Kidney capillary endothelial cell (primary cell): ENCODE results near the gene CHI3L2.

Experiments
- DNase-seq: peaks from one replicate; pipeline ENCODE4 v3.0.0-alpha.2; 2018; ENCODE audit warnings: low spot score

The CHI3L2 gene

DNA sequence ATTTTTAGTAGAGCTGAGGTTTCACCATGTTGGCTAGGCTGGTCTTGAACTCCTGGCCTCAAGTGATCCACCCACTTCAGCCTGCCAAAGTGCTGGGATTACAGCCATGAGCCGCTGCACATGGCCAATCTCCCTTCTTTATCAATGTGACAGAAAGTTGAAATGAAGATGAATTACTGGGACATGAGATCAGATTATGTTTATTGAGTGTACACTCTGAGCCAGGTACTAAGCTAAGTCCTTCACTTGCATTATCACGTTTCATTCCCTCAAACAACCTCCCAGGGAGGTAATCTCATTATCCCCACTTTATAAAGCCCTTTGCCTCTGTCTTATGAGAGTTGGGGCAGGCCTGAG, 6.3 kb upstream of the CHI3L2 start:
- no peak for DNase-seq

DNA sequence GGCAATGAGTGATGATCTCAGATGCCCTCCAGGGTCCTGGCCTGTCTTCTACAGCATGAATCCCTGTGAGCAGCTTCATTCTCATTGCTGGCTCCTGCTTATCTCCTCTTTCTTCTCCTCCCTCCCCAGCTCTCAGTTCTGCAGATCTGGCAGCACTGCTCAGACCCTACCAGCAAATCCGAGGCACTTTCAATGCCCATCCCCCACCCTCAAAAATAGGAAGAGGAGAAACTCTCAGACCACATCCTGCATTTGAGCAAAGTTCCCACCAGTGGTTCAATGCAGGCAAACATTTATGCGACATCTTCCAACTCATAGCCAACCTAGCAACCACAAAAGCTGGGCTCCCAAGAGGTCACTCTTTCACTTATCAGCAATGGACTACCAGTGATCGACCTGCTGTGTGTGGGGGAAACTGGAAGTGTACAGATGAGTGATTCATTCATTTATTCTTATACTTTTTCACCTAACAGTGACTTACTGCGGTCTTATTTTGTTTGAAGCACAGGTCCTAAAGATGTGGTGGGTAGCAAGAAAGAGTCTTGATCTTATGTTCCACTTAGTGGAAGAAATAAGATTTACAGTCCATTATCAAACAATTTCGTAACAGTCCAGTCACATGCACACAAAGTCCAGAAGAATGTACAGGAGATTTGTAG, 5.8 kb upstream of the CHI3L2 start:
- DNase-seq = no peak

DNA sequence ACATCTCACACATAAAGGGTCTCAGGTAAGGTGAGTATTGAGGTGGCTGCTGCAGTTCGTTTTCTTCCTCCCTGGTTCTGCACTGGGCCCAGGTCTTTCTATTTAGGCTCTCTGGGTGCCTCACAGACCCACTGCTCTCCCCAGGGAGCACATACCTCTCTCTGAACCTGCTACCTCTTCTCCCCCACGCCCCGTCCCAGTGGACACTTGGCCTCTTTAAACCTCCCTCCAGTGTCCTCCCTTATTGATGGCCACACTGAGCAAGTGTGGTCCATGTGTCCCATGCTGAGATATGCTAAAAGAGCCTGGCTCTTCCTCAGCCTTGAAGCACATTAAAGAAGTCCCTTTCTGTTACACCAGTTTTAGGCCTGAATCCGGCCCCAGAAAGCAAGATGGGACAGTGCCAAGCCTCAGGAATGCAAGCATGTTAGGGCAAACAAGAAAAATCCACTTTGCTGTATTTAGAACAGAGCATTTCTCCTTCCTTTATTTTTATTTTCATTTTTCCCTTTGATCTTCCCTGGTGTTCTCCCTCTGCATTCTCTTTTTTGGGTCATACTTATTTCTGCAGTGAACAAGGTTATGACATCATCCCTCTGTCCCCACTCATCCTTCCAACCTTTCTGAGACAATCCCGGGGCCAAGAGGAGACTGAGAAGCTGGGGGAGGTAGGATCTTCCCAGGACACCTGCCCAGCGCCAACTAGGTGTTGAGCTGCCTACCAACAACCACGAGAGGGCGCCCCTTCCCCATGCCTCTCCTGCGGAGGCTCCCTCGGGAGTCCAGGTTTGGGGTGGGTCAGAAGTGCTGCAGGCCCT, 5.0 kb upstream of the CHI3L2 start:
- peak; percentile 61 for DNase-seq

DNA sequence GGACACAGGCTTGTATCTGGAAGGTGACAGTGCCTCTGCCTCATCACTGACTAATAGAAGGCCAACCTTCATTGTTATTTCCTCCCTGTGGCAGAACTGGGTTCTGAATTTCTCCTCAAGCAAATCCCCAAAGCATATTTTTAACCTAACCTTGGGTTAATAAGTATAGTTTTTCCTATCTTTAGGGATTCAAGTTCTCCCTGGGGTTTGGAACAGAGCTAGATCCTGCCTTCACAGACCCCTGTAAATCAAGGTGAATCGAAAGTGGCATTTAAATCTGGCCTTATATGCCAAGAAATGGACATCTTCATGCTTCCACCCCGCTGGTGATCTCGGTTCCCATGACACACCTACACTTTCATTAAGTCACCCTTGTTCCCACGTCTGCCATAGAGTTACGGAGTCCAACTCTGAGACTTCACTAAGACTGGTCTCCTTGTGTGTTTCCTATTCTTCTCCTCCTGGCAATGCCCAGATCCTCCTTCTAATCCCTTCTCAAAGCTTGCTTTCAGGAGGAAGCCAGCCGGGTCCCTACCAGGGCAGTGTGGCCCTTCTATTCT, 4.3 kb upstream of the CHI3L2 start:
- no peak for DNase-seq

DNA sequence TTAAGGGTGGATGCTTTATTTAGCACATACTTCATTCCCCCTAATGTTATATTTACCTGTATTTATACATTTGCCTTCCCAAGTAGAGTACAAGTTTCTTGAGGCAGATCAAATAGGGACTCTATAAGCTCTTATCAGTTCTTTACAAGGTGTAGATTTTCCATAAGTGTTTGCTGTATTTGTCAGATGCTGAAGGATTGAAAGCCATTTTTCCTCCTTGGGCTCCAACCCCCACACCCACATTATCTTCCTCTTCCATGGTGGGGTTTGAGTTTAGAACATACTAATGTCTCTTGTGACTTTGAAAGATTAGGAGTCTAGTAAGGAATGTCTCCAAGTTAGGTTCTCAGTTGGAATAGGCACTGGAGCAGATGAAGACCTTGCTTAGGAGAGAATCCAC, 2.4 kb upstream of the CHI3L2 start:
- no peak for DNase-seq

DNA sequence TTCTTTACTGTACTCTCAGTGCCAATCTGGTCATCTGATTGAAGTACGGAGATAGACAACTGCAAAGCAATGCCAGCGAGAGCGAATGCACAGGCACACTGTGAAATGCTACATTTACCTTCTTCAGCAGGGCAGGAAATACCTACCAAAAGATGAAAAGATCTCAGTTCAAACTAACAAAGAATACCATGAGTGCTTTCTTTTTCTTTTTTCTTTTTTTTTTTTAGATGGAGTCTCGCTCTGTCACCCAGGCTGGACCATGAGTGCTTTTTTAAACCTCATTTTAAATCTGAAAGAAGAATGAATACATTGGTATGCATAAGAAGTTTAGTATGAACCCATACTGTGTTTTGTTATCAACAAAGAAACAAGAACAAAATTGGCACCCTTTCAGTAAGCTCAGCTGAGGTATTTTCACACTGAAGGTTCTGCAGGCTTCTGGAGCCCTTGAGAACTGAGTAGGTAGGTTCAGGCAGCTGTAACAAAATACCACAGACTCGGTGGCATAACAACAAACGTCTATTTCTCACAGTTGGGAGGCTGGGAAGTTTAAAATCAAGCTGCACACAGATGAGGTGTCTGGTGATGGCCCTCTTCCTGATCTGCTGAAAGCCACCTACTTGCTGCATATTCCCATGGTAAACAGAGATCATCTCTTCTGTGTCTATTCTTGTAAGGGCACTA, 1.7 kb upstream of the CHI3L2 start:
- no peak for DNase-seq

DNA sequence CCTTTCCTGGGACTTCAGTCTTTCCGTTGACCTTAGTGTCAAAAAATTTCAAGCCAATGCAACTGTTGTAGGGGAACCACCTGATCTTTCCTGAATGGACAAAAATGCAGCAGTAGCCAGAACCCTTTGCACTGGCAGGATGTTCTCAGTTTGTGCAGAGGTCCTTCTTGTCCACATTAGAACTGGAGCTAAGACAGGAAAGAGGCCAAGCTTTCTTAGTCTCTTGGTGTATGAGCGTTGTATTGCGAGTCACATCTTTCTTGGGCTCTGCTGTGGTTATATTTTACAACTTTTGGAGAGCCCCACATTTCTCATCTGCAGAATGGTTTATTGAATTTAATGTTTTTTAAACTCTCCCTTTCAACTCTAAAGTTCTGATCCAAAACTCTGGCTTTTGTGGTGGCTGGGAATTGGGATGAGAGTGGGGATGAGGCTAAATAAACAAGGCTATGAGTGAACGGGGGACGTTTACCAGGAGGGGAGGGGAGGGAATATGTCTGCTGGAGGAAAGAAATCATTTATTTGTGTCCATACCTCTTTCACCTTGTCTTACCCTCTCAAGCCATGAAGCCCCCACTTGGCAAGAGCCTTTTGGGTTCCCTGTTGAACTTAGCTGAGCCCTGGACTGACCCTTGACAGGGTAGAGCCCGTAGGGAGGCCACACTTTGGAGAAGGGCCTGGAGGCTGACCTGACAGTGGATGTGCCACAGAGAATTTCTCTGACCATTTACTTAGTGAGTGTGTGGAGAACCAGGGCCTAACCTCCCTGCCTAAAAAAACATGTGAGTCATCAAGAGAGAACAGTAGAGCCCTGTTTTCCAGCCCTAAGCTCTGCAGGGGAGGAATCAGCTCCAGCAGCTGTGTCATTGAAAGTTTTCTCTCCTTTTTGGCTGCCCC, 586 bp downstream of the CHI3L2 start:
- no peak for DNase-seq

DNA sequence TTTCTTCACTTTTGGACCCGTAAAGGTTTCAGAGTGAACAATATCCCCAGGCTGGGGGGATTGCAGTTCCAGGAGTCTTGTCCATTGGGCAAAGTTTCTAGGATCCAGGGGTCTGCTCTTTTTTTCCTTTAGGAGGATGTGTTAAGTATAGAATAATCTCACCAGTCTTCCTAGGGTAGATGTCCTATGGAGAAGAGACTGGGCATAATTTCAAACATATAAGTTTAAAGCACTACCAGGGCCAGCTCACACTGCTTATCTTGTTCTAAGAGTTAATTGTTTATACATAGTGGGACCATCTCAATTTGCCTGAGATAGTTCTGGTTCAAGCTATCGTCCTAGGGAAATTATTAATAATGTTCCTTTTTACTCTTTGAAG, 1.2 kb downstream of the CHI3L2 start:
- DNase-seq = no peak

DNA sequence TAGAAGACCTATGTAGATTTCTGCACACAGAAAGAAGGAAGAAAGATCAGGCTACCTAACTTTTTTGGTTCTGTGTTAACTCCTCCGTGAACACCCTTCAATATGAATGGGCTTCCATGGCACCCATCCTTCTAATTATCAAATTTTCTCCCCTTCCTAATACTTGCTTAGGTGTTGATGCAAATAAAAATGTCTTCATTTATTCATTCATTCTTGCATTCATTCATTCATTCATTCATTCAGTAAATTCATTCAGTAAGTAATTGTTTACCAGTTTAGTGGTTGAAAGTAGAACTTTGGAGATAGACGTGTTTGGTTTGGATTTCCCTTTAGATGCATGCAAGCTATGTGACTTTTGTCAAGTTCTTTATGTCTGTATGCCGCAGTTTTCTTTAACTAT, 4.6 kb downstream of the CHI3L2 start:
- no peak for DNase-seq

DNA sequence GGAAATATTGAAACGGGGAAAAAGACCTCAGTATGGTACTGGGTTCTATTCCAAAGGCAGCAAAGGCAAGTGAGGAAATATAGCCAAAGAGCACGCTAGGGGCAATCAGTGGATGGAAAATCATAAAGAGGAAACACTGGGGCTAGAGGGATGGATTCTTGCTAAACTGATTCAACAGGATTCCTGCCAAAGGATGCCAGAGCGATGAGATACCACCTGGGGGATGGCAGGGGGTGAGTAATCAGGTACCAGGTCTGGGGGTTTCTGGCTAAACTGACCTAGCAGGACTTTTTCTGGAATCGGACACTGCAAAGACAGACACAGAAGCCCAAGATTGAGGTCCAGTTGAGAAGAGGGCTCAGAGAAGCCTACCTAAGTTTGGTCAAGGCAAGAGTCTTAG, 6.7 kb downstream of the CHI3L2 start:
- no peak for DNase-seq

DNA sequence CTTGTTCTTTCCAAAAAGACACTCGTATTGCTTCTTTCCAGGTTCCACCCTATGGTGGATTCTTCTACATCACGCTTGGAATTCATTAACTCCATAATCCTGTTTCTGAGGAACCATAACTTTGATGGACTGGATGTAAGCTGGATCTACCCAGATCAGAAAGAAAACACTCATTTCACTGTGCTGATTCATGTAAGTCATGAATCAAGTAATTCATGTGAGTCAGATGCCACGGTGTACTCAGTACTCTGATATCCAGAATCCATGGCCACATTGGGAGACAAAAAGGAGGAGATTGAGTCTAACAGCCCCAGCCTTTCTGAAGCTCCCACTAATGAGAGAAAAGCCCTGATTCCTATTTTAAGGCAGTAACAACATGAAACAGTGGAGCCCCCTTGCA, 7.4 kb downstream of the CHI3L2 start:
- DNase-seq = no peak

DNA sequence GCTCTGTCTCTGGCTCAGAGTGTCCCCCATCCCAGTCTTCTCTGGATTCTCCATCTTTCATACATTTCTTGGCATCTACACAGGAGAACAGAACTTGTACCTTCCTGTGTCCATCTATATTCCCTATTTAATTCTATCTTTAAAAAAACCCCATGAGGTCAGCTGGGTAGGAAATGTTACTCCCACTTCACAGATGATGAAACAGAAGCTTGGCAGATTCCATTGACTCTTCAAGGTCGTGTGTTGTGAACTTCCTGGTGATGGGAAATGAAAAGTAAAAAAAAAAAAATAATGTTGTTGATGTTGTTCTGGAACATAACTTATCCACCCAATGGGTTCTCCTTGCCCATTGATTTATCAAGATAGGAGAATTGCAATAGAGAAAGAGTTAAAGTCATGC, 8.9 kb downstream of the CHI3L2 start:
- no peak for DNase-seq

DNA sequence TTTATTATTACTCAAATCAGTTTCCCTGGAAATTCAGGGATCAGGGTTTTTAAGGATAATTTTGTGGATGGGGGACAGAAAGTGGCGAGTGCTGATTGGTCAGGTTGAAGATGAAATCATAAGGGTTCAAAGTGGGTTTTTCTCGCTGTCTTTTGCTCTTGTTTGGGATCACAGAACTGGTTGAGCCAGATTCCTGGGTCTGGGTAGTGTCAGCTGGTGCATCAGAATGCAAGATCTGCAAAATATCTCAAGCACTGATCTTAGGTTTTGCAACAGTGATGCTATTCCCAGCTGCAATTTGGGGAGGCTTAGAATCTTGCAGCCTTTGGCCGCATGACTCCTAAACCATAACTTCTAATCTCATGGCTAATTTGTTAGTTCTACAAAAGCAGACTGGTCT, 9.3 kb downstream of the CHI3L2 start:
- DNase-seq = no peak

DNA sequence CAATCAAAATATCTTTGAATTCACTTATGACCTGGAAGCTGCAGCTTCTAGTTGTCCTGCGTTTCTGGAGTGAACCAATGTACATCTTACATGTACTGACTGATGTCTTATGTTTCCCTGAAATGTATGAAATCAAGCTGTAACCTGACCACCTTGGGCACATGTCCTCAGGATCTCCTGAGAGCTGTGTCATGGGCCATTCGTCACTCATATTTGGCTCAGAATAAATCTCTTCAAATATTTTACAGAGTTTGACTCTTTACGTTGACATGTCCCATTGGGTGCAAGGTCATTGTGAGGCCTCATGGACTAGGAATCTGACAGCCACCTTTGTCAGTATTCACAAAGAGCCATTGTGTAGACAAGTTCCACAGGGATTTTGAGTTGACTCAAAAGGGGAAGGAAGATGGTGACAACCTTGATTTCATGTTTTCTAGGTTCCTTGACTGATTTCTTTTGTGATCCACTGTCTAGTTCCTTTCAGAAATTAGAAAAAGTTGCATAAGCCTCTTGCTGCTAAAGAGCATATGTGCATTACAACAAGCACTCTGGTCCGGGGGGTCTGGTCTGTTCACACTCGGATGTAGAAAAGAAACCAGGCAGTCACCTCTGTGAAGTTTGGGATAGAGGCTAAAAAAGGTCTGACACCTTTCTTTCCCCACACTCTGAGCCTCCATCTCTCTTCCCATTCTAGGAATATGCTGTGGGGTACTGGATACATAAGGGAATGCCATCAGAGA, 10.7 kb downstream of the CHI3L2 start:
- no peak for DNase-seq

DNA sequence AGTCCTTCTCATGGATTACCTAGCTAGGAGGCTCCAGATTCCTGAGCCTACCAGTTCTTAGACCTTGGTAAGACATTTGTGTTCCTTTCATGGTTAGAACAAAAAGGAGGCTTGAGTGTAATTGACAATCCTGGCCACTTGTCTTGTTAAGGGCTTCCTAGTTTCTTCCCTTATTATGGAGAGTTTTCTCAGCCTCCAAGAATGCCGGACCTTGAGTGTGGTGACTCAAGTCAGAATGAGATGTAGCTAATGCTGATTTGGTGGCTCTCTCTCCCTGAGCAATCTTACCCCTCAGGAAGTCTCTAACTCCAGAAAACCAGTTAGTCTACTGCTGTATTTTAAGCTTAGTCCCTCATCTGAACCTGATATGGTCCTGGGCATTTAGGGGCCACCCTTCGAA, 14.3 kb downstream of the CHI3L2 start:
- no peak for DNase-seq

DNA sequence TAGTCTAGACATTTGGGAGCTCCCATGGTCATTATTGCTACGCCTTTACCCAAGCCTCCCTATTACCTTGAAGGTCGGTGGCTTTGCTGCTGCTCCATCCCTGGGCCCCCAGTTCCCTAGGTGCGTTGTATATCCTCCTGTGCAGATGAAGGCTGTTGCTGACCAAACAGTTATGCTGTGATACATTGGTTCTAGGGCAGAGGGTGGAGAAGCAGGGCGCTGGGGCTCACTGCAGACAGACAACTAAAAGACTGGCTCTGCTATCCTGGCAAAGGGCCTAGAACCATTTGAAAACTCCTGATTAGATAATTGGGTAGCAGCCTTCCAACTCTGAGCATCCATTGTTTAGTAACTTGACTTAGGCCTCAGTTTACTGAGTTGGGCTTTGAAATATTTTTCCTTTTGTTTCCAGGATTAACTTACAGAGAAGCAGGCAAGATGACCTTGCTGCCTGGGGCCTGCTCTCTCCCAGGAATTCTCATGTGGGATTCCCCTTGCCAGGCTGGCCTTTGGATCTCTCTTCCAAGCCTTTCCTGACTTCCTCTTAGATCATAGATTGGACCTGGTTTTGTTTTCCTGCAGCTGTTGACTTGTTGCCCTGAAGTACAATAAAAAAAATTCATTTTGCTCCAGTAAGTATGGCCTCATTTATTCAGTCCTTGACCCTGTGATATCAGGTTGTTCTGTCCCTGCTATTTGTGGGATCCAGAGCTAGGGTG, 15.5 kb downstream of the CHI3L2 start:
- DNase-seq = no peak

DNA sequence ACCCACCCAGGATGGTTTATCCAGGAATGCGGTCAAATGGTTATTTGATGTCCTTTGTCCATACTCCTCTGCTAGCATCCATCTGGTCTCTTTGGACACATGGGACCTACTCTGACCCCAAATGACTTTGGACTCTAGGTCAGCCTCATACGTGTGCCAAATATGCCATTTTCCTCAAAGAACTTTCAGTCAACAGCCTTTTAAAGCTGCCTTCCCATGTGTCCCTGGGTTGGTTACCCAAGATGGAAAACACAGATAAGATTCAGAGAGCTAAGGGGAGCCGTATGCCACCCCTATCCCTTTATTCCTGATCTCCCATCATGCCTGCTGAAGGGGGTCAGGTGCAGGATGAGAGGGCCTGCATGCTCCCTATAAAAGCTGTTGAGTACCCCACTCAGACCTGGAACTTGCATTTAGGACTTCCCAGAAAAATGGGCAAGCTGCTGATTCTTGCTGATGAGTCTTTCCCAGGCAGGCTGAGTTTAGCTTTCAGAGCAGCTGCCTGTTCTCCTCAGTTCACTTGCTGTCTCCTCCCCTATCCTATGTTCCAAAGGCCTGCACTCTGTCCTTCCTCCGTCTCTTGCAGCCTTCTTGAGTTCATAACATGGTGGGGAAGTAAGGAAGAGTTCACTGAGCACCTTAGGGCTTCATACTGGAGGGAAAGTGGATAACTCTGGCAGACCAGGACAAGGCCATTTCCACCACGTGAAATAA, 19.8 kb downstream of the CHI3L2 start:
- DNase-seq = no peak

DNA sequence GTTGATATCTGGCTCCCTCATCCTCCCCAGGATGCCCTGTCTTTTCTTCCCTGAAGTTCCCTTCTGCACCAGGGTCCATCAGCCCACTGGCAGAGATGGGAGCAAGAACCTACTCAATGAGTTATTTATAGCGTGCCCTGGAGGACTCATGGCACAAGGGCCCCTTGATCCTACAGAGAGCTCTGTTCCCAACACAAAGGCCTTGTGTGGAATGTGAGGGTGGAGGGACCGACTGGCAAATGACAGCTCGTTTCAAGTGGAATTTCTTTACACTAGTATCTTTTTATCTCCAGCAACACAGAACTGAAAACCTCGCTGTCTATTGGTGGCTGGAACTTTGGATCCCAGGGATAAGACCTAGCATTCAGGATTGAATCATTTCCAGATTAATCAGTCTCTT, 22.4 kb downstream of the CHI3L2 start:
- DNase-seq = no peak

DNA sequence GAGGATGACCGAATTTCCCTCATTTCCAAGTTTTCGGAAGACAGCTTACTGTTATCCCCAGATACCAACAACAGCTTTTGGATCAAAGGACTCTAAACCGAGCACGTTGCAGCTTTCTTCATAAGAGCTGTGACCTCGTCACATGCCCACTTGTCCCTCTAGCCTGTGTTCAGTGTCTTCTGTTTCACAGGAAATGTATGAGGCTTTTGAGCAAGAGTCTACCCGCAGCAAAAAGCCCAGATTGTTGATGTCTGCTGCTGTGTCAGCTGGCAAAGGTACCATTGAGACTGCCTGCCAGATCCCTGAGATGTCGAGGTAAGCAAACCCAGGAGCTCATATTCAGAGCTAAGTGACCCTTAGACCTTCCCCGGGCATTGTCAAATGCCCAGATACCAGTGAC, 24.1 kb downstream of the CHI3L2 start:
- DNase-seq = no peak

DNA sequence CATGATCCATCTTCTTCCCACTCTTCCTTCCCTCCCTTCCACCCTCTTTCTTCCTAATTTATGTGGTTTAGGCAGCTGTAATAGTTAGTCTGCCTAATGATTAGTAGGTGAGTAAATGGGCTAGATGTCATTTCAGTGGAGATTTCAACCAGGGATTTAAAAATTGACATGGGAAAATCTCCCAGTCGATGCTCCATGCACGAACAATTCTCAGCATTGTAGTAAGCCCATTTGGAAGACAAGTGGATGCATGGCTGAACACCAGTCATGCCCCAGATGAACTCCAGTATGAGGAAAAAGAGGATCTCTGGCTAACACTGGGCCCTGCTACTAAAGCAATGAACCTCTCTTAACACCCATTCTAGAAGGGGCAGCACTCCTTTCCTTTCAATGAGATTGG, 25.3 kb downstream of the CHI3L2 start:
- DNase-seq = no peak
